ENCODE results near the gene NIPBL. TPM values are rescaled to one million over a fixed set of nuclear protein-coding genes. Genes with fewer than 3 reads are reported as not detected.

Gene NIPBL
- total and polyA plus RNA-seq, 2 of the 8 experiments (the other 6 are each of a cell fraction or from before 2014, with no cell fraction given): 21.1 to 53.5 TPM

- Histone ChIP-seq H3K23me2 (ENCODE audit: low read depth, low read length) (no peaks in the 10 kb centered on the region), H4K91ac (replicated peaks; ENCODE audit: insufficient read length, low read length) (no peak overlapping the region), H2BK15ac (ENCODE audit: low read length) (no peak overlapping the region), H4K8ac (ENCODE audit: extremely low read depth, insufficient read depth, low read length) (no peak overlapping the region), H3K79me2 (ENCODE audit: control insufficient read depth in 1 of 2, insufficient read depth in 2 of 2, low read length in 2 of 2) (no peaks in the 10 kb centered on the region), H3K27me3 (replicated peaks in 1 of 4; ENCODE audit: control insufficient read depth in 3 of 4, extremely low read depth in 1 of 4, insufficient read depth in 3 of 4, low read length in 3 of 4) (no peaks in the 10 kb centered on the region), H3K14ac (ENCODE audit: insufficient read length) (no peak overlapping the region), H2AFZ (ENCODE audit: low read length) (no peak overlapping the region), H2BK5ac (ENCODE audit: low read depth, low read length) (no peak overlapping the region), H3K4ac (replicated peaks; ENCODE audit: insufficient read length, low read depth, low read length) (no peak overlapping the region), H3K18ac (ENCODE audit: extremely low read depth, low read length) (no peak overlapping the region), H3K4me1 (replicated peaks in 1 of 4; ENCODE audit: control insufficient read depth in 3 of 4, insufficient read depth in 4 of 4, low read length in 3 of 4) (no peaks in the 10 kb centered on the region), H3K4me2 (ENCODE audit: insufficient read depth in 1 of 2, low read depth in 2 of 2, low read length in 2 of 2) (no peak overlapping the region), H3K4me3 (ENCODE audit: extremely low read depth in 1 of 4, insufficient read depth in 2 of 4, low read depth in 3 of 4, low read length in 4 of 4) (no peak overlapping the region), H2BK120ac (replicated peaks; ENCODE audit: low read depth, low read length) (no peak overlapping the region), H3K9ac (replicated peaks in 1 of 4; ENCODE audit: extremely low read depth in 1 of 4, low read depth in 3 of 4, low read length in 3 of 4) (no peak overlapping the region), H3K56ac (replicated peaks; ENCODE audit: insufficient read length, low read depth, low read length) (no peak overlapping the region), H2AK5ac (ENCODE audit: low read depth, low read length) (no peak overlapping the region), H3K36me3 (ENCODE audit: control insufficient read depth in 2 of 4, insufficient read depth in 4 of 4, low read length in 3 of 4) (peaks cover 3 to 38% (median 8%) of the 10 kb centered on the region in 4 experiments; a peak in 6 of 8 replicates), H4K20me1 (replicated peaks in 1 of 2; ENCODE audit: control insufficient read depth in 1 of 2, insufficient read depth in 2 of 2, low read length in 2 of 2) (no peaks in the 10 kb centered on the region), H4K5ac (ENCODE audit: insufficient read length, low read depth, low read length) (no peak overlapping the region), H2BK12ac (ENCODE audit: low read depth, low read length) (no peak overlapping the region), H3K9me3 (ENCODE audit: insufficient read depth in 2 of 2, low read depth in 1 of 2, low read length in 1 of 2) (no peaks in the 10 kb centered on the region), H3K27ac (ENCODE audit: low read depth, low read length) (no peak overlapping the region), H2BK20ac (ENCODE audit: low read length) (no peak overlapping the region), H3K79me1 (ENCODE audit: low read depth, low read length) (no peaks in the 10 kb centered on the region), H3K23ac (ENCODE audit: insufficient read length) (no peak overlapping the region)
- FAIRE-seq (no peak), DNase-seq (ENCODE audit: low read depth in 1 of 2, low spot score in 2 of 2) (no peak)
- ChIA-PET CTCF (ENCODE audit: partially characterized antibody) (interaction anchor here (1.0 to 1.3 kb wide), 3 partner anchors 49 to 363 kb away, joined by 3 to 4 read pairs (median 3); no protein-coding TSS in a partner anchor), POLR2A (ENCODE audit: partially characterized antibody) (interaction anchor here (2.1 kb wide), 1 partner anchor 12 kb away, joined by 7 read pairs; no protein-coding TSS in a partner anchor)
- TF ChIP-seq NANOG (IDR thresholded peaks at IDR 0.05; ENCODE audit: insufficient read depth, low read depth, low read length, poor library complexity, severe bottlenecking): no peak
- no peak for TF ChIP-seq BACH1 (IDR thresholded peaks at IDR 0.05; ENCODE audit: low read length)
- no peak for TF ChIP-seq KDM5A (IDR thresholded peaks at IDR 0.05; ENCODE audit: low read length)
- TF ChIP-seq SIX5 (IDR thresholded peaks at IDR 0.05; ENCODE audit: low read depth, low read length): no peak
- TF ChIP-seq SRF (IDR thresholded peaks at IDR 0.05; ENCODE audit: low read depth, low read length): no peak
- no peak for TF ChIP-seq ATF2 (IDR thresholded peaks at IDR 0.05; ENCODE audit: low read length)
- WGBS, 2 experiments (ENCODE audit: extremely low coverage in 1 of 2, insufficient coverage in 1 of 2, insufficient read length in 1 of 2, insufficient replicate concordance in 2 of 2, low coverage in 1 of 2, low lambda C conversion rate in 2 of 2, missing lambda C conversion rate in 1 of 2): 93% methylated on average over 1 of the region's 1 CpG; no CpG with 5 or more reads in 1 of the 2 experiments
Observed at GRCh38 chr5:37060030-37060429, 183.5 kb downstream of the NIPBL start.

All from H1 (cell line).